NCI-H1694 (cell line): ENCODE measurements around the gene ZNF598.

ENCODE experiments used
- DNase-seq: peaks from one replicate; lab custom pipeline; 2025; lab: John Stamatoyannopoulos, UW

ZNF598 gene

DNA sequence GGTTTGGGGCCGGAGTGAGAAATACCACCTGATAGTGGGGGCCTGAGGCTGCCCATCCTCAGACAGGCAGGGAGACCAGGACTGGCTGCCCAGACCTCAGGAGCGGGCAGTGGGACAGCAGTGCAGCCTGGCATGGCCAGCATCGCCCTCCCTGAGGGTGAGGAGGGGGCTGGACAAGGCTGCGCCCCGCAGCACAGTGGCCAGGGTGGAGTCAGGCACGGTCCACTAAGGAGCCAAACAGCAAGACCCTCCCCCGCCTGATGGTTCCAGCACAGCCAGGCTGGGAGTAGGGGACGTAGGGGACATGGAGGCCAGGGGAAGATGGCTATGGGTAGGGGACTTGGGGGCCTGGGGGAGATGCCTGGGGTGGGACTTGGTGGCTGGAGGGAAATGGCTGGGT, 3.3 kb downstream of the ZNF598 start:
- no peak for DNase-seq

DNA sequence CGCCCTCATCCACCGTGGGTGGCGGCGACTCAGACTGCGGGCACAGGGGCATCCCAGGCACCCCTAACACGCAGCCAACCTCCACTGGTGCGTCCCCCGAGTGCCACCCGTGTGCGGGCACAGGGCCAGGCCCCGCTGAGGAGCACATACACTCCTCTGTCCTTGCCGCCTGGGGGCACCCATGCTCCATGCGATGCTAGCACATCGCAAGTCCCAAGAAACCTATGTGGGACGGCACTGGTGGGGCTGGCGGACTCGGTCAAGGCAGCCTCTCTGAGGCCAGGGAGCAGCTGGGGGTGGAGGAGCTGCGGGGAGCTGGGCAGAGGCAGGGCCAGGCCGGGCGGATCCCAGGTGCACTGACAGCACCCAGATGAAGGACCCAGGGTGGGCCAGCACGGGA, 4.0 kb downstream of the ZNF598 start:
- no peak for DNase-seq

DNA sequence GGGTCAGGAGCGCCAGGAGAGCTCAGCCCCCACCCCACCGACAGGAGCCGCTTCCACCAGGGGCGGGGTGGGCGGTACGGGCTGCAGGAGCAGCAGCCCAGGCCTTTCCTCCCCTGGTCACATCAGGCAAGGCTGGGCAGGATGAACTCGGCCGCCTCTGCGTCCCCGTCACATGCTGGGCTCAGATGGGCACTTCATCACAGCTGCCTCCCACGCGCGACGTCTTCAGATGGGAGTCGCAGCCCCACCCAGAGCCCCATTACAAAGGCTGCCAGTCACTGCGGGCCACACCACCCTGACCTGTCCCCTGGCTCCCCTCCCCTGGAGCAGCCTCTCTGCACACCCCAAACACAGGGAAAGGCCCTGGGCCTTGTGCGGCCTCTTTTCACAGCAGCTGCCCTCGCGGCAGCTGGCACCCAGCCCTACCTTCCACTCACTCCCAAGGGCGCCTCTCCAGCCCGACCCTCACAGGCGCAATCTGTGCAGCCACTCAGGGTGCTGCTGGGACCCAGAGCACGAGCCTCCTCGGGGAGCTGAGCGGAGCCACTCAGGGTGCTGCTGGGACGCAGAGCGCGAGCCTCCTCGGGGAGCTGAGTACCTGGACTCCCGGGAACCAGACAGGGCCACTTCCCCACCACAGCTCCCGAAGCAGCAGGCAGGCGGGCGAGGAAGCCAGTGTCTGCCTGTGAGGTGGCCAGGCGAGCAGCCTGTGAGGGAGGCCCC, 4.7 kb downstream of the ZNF598 start:
- no peak for DNase-seq

DNA sequence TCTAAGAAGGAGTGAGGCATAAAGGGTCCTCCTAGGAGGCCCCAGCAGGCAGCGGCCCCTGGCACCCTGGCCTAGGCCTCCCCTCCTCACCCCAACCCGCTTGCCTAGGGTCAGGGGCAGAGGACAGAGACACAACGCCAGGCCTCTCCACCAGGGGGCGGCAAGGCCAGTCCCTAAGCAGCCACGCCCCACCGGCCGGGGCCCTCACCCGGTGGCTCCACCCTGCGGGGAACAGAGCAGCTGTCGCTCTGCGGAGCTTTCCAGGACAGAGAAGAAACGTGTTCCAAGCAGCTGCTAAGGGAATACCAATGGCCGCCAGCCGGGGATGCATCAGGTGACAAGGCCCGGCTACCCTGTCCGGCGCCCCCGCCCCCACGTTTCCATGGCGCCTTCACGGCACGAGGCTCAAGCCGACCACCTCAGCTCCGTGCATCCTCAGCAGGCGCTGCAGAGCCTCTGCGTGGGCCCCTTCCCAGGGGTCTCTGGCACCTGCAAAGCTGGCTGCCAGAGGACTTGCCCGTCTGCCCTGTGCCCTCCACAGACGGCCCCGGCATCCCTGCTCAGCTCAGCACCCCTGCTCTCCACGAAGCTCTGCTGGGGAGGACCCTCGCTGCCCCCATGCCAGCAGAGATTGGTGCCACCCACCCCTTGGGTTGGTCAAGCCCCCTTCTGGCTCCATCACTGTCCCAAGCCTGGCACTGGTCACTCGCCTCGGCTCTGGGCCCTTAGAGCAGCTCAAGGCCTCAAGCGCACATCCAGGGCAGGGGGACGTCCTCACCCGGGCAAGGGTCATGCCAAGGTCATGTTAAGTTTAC, 5.6 kb downstream of the ZNF598 start:
- peak; percentile 83 for DNase-seq

DNA sequence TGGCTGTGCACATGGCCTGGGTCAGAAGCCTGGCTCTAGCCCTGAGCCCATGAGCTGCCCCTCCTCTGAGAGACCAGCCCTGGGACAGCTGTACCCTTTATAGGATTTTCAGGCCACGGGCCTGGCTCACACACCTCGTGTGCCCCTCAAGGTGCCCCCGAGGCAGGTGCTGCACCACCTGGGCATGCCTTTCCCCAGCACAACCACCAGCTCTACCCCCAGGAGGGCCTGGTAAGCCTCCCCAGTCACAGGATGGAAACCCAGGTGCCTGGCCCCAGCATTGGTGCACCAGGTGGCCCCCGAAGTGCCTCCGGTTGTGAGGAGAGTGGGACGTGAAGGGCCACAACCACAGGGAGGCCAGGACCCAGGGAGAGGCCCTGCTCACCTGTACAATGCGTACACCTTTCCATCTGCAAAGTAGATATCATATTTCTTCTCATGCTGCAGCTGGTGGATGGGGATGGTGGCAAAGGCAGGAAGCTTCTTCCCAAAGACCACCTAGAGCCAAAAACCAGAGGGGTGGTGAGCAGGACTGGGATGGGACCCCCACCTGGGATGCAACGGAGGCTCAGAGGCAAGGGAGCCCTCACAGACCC, 6.3 kb downstream of the ZNF598 start:
- DNase-seq: no peak

DNA sequence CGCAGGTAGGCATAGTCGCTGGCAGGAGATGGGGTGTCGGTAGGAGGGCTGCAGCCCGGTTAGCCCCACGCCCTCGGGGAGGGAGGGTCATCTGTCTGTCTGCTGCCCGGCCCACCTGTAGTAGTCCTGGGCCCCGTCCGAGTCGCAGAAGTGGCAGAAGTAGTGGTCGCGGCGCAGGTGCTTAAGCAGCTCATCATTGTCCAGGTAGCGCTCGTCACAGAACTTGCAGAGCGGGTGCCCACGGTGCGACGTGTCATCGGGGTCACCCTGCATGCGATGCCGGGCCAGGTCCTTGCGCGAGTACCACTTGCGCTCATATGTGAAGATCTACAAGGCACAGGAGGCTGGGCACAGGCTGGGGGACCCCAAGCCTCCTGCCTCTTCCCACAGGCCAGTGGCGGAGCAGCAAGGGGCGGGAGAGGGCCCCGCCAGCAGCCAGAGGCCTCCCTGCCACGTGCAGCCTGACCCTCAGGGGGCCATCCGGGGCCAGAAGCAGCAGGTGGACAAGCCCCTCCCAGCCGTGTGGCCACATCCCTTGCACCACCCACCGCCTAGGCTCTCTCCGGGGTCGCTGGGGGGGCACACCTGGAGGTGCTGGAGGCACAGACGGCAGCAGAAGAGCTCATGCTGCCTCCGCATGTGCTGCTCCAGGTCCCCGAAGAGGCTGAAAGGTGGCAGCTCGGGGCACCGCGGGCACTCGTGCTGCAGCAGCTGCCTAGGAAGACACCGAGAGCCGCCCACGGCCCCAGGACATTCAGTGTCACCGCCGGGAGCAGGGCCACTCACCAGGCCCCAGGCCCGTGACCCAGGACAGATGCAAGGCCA, 7.0 kb downstream of the ZNF598 start:
- DNase-seq: no peak

DNA sequence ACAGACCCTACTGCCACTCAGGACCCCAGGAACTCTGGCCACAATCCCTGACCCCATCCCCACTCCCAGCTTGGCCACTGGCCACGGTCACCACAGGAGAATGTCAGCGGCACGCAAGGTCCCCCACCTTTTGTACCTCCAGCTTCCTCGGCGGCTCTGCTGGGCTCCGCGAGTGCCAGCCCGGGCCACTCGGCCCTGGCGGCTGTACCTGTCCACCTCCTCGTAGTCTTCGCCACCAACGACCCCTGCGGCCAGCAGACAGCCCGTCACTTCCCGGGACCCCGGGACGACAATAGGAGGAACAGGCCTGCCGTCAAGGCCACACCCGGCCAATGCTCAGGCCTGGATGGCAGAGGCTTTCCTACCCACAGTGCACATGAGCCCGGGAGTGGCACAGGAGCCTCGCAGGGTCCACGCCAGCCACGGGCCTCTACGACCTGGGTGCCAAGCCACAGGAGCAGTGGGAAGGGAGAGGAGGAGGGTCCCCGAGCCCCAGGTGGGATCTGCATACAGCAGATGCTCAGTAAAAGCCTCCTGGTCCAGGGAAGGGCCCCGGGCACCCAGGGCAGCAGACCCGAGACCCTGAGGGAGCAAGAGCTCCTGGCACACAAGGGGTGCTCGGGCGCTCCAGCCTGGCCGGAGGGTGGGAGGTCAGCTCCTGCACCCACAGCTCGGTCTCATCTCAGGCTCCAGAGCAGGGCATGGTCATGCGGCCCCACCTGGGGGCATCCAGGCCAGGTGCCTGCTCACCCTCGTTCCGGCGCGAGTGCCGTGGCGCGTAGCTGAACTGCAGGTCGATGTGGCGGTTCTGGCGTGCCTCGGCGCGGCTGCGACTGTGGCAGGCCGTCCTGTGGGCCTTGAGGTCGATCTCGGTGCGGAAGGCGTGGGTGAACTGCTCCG, 7.9 kb downstream of the ZNF598 start:
- no peak for DNase-seq

DNA sequence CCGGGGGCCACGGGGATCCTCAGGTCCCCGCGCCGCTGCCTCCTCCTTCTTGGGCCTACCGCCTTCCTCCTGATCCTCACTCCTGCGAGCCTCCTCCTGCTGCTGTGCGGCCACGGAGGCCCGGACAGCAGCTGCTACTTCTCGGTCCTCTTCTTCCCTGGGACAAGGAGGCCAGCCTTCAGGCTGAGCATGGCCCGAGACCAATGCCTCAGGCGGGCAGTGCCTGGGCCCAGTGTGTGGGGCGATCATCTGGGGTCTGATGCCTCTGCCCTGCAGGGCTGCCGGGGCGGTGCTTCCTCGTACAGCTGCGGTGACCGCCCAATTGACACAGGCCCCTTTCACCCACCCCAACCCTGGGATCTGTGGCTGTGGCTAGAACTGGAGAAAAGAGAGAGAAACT, 8.6 kb downstream of the ZNF598 start:
- no peak for DNase-seq

DNA sequence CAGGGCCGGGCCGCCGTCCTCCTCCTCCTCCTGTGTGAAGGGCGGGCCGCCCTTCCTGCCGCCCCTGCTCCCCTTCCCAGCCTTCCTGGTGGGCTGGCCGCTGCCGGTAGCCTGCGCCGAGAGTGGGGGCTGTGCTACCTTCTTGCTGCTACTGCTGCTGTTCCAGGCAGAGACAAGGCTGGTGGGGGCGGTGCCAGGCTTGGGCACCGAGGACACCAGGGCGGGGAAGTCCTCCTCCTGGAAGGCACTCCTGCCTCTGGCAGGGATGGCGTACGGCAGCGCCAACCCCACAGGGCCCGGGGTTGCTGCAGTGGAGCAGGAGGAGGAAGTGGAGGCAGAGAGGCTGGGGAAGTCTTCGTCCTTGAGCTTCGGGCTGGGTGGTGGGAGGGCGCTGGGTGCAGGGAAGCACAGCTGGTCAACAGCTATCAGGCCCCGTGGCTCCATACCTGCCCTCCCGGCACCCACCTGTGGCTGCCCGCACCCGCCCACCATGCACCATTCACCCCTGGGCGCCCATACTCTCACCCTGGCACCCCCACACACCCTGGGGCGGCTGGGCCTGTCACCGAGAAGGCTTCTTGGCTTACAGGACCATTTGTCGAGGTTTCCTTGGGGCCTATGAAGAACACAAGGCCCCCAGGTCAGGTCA, 9.6 kb downstream of the ZNF598 start:
- DNase-seq: no peak

DNA sequence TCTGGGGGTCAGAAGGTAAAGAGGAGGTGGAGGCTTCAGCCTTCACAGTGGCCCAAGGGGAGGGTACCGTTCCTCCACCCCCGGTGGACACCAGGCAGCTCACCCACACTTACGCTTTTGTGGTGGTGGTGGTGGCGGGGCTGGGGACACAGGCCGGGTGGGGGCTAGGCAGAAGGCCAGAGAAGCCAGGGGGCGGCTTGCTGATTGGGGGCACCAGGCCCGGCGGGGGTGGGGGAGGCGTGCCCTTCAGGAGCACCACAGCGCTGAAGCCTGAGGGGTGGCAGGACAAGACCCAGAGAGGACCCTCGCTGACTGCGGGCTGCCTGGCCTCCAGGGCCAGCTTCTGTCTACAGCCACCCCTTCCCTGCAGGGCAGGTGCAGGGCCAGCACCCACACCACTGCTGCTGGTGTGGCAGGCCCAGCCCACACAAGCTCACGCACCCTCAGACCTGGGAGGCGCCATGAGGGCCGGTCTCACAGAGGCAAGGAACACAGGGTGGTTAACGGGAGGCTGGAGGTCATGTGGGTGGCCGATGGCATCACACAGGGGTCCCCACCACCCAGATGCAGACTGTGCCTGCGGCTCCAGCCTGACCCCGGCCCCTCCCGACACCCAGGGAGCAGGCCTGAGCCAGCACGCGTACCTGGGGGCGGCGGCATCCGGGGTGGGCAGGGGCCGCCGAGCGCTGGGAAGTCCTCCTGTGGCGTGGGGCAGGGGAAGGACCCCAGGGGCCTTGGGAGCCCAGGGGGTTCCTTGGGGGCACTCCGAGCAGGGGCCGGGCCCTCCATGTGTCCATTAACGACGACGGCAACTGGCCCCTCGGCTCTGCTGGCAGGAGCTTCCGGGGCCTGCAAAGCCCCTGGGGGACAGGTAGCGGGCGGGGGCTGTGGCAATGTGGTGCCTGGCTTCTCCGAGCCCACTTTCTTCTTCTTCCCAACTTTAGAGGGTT, 10.5 kb downstream of the ZNF598 start:
- DNase-seq: no peak

DNA sequence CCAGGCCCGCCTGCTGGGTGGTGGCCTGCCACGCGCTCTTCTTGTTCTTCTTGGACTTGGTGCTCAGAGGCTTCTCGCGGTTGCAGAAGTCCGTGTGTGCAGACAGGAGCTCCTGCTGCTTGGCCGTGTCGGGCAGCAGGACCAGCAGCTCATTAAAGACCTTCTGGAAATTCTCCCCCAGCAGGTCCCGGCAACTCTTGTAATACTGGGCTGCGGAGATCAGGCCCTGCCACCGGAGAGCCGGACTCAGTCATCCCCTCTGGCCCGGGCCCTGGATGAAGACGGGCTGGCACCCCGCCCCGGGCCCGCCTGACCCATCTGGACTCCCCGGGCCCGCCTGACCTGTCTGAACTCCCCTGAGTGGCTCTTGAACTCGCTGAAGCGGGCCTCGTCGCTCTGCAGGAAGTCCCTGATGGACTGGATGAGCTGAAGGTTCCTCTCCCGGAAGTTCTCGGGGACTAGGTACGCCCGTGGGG, 11.2 kb downstream of the ZNF598 start:
- no peak for DNase-seq

DNA sequence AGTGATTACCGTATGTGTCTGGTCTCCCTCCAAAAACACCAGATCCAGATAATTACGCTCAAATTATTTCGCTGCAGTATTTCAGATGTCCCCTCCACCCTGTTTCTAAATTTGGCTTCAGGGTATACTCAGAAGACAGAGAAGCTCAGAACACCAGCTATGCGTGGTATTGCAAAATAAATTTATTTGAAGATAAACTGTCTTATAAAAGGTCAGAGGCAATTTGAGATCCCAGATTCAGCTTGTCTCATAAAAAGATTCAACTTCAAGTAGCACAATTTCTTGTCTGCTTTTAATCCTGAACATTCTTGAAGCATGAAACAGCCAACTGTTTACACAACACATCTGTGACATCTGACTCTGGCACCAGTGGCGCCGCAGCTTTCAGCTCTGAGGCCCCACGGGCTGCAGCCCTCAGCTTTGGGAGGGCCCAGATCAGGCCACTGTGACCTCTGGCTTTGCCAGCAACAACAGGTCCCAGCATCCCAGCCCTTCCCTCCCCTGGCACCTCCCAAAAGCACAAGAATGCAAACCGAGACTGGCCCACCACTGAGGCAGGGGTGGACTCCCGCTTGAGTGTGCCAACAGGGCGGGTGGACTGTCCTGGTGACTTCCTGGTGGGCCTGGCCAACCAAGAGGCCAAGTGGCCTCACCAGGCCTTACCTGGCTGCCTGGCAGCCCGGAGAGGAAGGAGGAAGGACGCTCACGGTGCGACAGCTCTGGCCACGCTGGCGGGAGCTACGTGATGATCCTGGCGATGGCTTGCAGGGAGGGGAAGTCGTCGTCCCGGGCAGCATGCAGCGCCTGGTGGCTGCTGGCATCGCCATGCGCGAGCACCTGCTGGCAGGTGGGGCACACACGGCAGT, 11.9 kb downstream of the ZNF598 start:
- no peak for DNase-seq

DNA sequence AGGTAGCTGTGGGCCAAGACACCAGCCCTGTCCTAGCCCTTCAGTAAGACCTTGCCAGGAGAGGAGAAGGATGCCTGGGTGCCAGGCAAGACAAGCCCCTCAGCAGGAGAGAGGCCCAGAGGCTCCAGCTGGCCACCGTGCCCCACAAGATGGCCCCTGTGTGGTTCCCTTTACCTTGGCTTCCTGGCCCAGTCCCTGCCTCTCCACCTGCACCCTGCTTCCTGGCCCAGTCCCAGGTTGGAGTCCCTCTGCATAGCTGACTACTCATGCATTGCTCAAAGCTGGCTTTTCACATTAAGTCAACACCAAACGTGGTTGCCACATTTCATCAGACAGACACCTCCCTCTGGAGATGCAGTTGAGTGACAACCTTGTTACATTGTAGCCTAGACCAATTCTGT, 15.9 kb downstream of the ZNF598 start:
- no peak for DNase-seq

DNA sequence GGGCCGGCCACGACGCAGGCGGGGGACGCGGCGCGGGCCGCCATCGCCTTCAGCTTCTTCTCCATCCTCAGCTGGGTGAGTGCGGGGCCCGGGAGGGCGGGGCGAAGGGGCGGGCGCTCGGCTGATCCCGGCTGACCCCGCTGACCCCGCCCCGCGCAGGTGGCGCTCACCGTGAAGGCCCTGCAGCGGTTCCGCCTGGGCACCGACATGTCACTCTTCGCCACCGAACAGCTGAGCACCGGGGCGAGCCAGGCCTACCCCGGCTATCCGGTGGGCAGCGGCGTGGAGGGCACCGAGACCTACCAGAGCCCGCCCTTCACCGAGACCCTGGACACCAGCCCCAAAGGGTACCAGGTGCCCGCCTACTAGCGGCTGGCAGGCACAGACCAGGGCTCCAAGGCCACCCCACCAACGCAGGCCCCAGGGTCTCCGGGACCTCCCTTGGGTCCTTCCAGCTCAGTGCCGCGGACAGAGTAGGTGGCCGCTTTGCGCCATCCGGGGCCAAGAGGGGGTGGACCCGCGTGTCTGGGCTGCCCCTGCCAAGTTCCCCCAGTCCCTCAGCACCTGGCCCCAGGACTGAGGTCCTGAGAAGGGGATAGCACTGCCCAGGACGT, 16.8 kb downstream of the ZNF598 start:
- no peak for DNase-seq

DNA sequence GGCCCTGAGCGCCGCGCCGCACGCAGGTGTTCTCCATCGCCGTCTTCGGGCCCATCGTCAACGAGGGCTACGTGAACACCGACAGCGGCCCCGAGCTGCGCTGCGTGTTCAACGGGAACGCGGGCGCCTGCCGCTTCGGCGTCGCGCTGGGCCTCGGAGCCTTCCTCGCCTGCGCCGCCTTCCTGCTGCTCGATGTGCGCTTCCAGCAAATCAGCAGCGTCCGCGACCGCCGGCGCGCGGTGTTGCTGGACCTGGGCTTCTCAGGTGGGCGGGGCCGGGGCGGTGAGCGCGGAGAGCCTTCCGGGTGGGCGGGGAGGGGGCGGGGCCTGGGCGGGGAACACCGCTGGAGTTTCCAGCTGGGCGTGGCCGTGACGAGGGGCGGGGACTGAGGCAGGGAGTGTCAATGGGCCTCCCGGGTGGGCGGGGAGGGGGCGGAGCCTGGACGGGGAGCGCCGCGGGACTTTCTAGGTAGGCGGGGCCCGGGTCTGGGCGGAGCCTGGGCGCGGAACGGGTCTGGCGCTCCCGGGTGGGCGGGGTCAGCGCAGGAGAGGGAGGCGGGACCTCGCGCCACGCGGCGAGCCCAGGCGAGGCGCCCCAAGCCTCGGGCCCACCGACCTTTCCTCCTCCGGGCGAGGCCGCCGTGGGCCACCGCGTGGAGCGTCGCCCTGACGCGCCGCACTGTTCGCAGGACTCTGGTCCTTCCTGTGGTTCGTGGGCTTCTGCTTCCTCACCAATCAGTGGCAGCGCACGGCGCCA, 17.5 kb downstream of the ZNF598 start:
- DNase-seq: no peak

DNA sequence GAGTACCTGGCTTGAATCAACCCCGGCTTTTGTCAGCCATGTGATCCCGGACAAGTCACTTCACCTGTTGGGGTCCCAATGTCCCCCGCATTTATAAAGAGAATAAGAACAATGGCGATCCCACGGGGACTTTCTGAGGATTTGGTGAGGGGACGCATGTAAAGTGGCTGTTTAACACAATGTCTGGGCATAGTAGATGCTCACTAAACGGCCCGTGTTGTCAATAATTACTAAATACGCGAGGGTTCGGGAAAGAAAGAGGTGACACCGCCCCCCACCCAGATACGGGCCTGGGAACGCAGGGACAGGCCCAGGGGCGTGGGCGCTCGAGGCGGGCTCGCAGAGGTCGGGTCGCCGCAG, 18.1 kb downstream of the ZNF598 start:
- no peak for DNase-seq

DNA sequence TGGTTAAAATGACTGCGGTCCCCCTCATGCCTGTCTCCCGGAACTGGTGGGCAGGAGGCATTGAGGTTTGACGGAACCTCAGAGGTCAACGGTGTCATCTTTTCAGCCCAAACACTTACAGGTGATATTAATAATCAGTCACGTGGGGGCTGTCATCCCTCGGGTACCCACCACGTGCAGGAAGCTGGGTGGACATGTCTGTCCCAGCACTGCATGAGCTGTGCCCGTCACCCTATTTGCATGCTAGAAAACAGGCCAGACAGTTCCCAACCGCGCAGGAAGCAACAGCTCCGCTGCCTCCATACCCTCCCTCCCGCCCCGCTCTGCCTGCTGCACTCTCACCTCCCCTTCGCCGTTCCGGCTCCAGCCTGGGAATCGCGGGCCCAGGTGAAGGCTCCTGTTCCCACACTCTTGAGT, 18.5 kb downstream of the ZNF598 start:
- DNase-seq: no peak
